ENCODE data around the gene SARNP. TPM values are rescaled to one million over a fixed set of nuclear protein-coding genes. Genes with fewer than 3 reads are reported as not detected.

SARNP gene
- total and polyA plus RNA-seq, 10 of the 15 experiments (the other 5 are each of a cell fraction or from before 2014, with no cell fraction given): 77.6 to 445 (median 188) TPM

- TF ChIP-seq ASH2L (IDR thresholded peaks at IDR 0.05; ENCODE audit: borderline replicate concordance, low read depth): no peak
- no peak for TF ChIP-seq YBX1 (IDR thresholded peaks at IDR 0.05)
- TF ChIP-seq NBN (IDR thresholded peaks at IDR 0.05): no peak
- TF ChIP-seq RELA (IDR thresholded peaks at IDR 0.05; ENCODE audit: borderline replicate concordance, partially characterized antibody): no peak
- TF ChIP-seq RFX5 (IDR thresholded peaks at IDR 0.05; ENCODE audit: low read depth, low read length): no peak
- no peak for TF ChIP-seq HCFC1 (IDR thresholded peaks at IDR 0.05; ENCODE audit: low read length)
- peak; percentile 10; the same call in 1 of the 2 replicates for TF ChIP-seq POLR2AphosphoS2 (IDR thresholded peaks at IDR 0.05; ENCODE audit: low read depth, low read length)
- 0 out of 2 replicates have a peak, but pooled peaks have one; percentile 2 for TF ChIP-seq EED (IDR thresholded peaks at IDR 0.05; ENCODE audit: low read depth)
- no peak for TF ChIP-seq CREM (IDR thresholded peaks at IDR 0.05; ENCODE audit: low read depth)
- no peak for TF ChIP-seq ZZZ3 (IDR thresholded peaks at IDR 0.05; ENCODE audit: control insufficient read depth, insufficient read length, low read depth)
- TF ChIP-seq MEF2B (IDR thresholded peaks at IDR 0.05; ENCODE audit: partially characterized antibody, poor library complexity, severe bottlenecking): no peak
- TF ChIP-seq SMC3 (IDR thresholded peaks at IDR 0.05; ENCODE audit: borderline replicate concordance, low read length): no peak
- no peak for TF ChIP-seq HSF1 (IDR thresholded peaks at IDR 0.05; ENCODE audit: low read depth, low read length)
- no peak for TF ChIP-seq FOXM1 (IDR thresholded peaks at IDR 0.05; ENCODE audit: low read depth, low read length)
- TF ChIP-seq CREB1 (IDR thresholded peaks at IDR 0.05; ENCODE audit: low read depth): no peak
- TF ChIP-seq EGR1 (IDR thresholded peaks at IDR 0.05; ENCODE audit: borderline replicate concordance in 1 of 2, low read depth in 2 of 2, low read length in 2 of 2): peak in 1 of 2 experiments; percentile 51; a peak in 1 of 3 replicates
- TF ChIP-seq STAT1 (conservative IDR thresholded peaks at IDR 0.05): no peak
- no peak for TF ChIP-seq ZNF24 (IDR thresholded peaks at IDR 0.05)
- no peak for TF ChIP-seq ZNF274 (IDR thresholded peaks at IDR 0.05; ENCODE audit: insufficient read depth, insufficient read length)
- TF ChIP-seq BMI1 (IDR thresholded peaks at IDR 0.05; ENCODE audit: borderline replicate concordance): no peak
- no peak for TF ChIP-seq TBL1XR1 (IDR thresholded peaks at IDR 0.05; ENCODE audit: low read depth, low read length)
- no peak for TF ChIP-seq ELK1 (IDR thresholded peaks at IDR 0.05; ENCODE audit: low read depth, low read length)
- TF ChIP-seq NKRF (conservative IDR thresholded peaks at IDR 0.05): peak; percentile 65; the same call in 1 of the 2 replicates
- TF ChIP-seq TCF7 (IDR thresholded peaks at IDR 0.05; ENCODE audit: borderline replicate concordance): no peak
- TF ChIP-seq SMAD5 (IDR thresholded peaks at IDR 0.05; ENCODE audit: low read depth): no peak
- 0 out of 2 replicates have a peak, but pooled peaks have one; percentile 13 for TF ChIP-seq RAD21 (IDR thresholded peaks at IDR 0.05; ENCODE audit: insufficient read depth, low read depth, low read length)
Measured at GRCh38 chr12:55829967-55830600, 12.6 kb upstream of the SARNP start (continued).

All from GM12878 (cell line).